GM12891 (cell line): ENCODE data around the gene ATP5PB.

Source experiments
- DNase-seq: peaks from one replicate; pipeline ENCODE4 v3.0.0; 2011; ENCODE audit warnings: low spot score; ENCODE audit not compliant: insufficient read length
- FAIRE-seq: peaks from 2 replicates; lab custom pipeline; 2011; peaks lifted over from hg19 to GRCh38; lab: Jason Lieb, UNC
- PAX5 ChIP-seq: IDR thresholded peaks from 2 replicates; pipeline ENCODE4 v1.6.1; 2011; ENCODE audit warnings: low read length, moderate library complexity, mild to moderate bottlenecking; ENCODE audit not compliant: insufficient read depth, severe bottlenecking
- POLR2A ChIP-seq: IDR thresholded peaks from 2 replicates; pipeline ENCODE4 v1.6.1; 2011; ENCODE audit warnings: low read depth, low read length, control low read depth
- POLR2AphosphoS5 ChIP-seq: IDR thresholded peaks from 2 replicates; pipeline ENCODE4 v1.6.1; 2011; ENCODE audit warnings: low read depth, low read length, control low read depth
- POU2F2 ChIP-seq: IDR thresholded peaks from 2 replicates; pipeline ENCODE4 v1.6.1; 2011; ENCODE audit warnings: low read depth, mild to moderate bottlenecking, control low read depth, low read length, moderate library complexity
- SPI1 ChIP-seq: IDR thresholded peaks from 2 replicates; pipeline ENCODE4 v1.6.1; 2011; ENCODE audit warnings: low read depth, low read length, control low read depth
- TAF1 ChIP-seq: IDR thresholded peaks from 2 replicates; pipeline ENCODE4 v1.6.1; 2011; ENCODE audit warnings: low read depth, low read length, control low read depth

Gene ATP5PB

GRCh38 chr1:111471538-111471937 is 22.3 kb downstream of the ATP5PB start:
- FAIRE-seq (no peak), DNase-seq (no peak)
- TF ChIP-seq PAX5 (no peak), SPI1 (no peak), POLR2A (no peak), TAF1 (no peak), POU2F2 (no peak), POLR2AphosphoS5 (no peak)

- FAIRE-seq: no peak
- no peak for TF ChIP-seq POLR2A
- no peak for TF ChIP-seq PAX5
- TF ChIP-seq POLR2AphosphoS5: no peak
- no peak for TF ChIP-seq SPI1
- no peak for TF ChIP-seq POU2F2
- no peak for TF ChIP-seq TAF1
- DNase-seq: no peak
Measured at GRCh38 chr1:111474106-111474505, 24.8 kb downstream of the ATP5PB start.

- DNase-seq (no peak), FAIRE-seq (no peak)
- TF ChIP-seq TAF1 (no peak), PAX5 (no peak), POU2F2 (no peak), POLR2A (no peak), POLR2AphosphoS5 (no peak), SPI1 (no peak)
Measured at GRCh38 chr1:111474521-111474920, 25.3 kb downstream of the ATP5PB start.

- DNase-seq: no peak
Measured at GRCh38 chr1:111475701-111476100, 26.4 kb downstream of the ATP5PB start.

GRCh38 chr1:111476214-111476613 is 26.9 kb downstream of the ATP5PB start:
- FAIRE-seq (no peak), DNase-seq (no peak)
- no peak for TF ChIP-seq POU2F2
- no peak for TF ChIP-seq TAF1
- TF ChIP-seq POLR2A: no peak
- TF ChIP-seq SPI1: no peak
- TF ChIP-seq PAX5: no peak
- TF ChIP-seq POLR2AphosphoS5: no peak

More at GRCh38 chr1:111475701-111476100, 26.4 kb downstream of the ATP5PB start:
- no peak for TF ChIP-seq POLR2A
- FAIRE-seq: peak; percentile 87

- TF ChIP-seq TAF1: 0 out of 2 replicates have a peak, but pooled peaks have one; percentile 52
- TF ChIP-seq POLR2A: peak; percentile 59
- no peak for TF ChIP-seq POLR2AphosphoS5
- peak; percentile 47; the same call in 1 of the 2 replicates for TF ChIP-seq POU2F2
- TF ChIP-seq SPI1: peak; percentile 77
- DNase-seq (no peak), FAIRE-seq (peak; percentile 90)
Measured at GRCh38 chr1:111476761-111477309, 27.6 kb downstream of the ATP5PB start.

GRCh38 chr1:111480674-111481073 is 31.4 kb downstream of the ATP5PB start:
- no peak for FAIRE-seq
- no peak for TF ChIP-seq POU2F2
- peak; percentile 60 for TF ChIP-seq SPI1
- DNase-seq: no peak

GRCh38 chr1:111481387-111482221 is 32.3 kb downstream of the ATP5PB start:
- FAIRE-seq (peak; percentile 68), DNase-seq (no peak)
- peak; percentile 20 for TF ChIP-seq PAX5
- no peak for TF ChIP-seq POLR2A

GRCh38 chr1:111483166-111483565 is 33.9 kb downstream of the ATP5PB start:
- DNase-seq: no peak
- FAIRE-seq: no peak
- TF ChIP-seq SPI1 (no peak), TAF1 (no peak), POLR2A (no peak), POLR2AphosphoS5 (no peak), PAX5 (no peak), POU2F2 (no peak)

GRCh38 chr1:111483876-111484275 is 34.6 kb downstream of the ATP5PB start:
- no peak for DNase-seq
- TF ChIP-seq SPI1 (no peak), PAX5 (no peak), POLR2AphosphoS5 (no peak), POU2F2 (no peak), TAF1 (no peak), POLR2A (no peak)
- no peak for FAIRE-seq
